K562 (cell line): ENCODE measurements around the gene ZNF441. TPM values are rescaled to one million over a fixed set of nuclear protein-coding genes. Genes with fewer than 3 reads are reported as not detected.
A peak's percentile ranks its signal among the peaks of the same experiment; 100 is the strongest.

Experiments
- CREB3L1 ChIP-seq: fragments of 450-650 bp; IDR thresholded peaks from 2 replicates; pipeline ENCODE4 v1.6.1; 2014; ENCODE audit warnings: low read depth, mild to moderate bottlenecking, moderate library complexity, borderline replicate concordance
- DEAF1 ChIP-seq: fragments of 450-650 bp; formaldehyde crosslinking; IDR thresholded peaks from 2 replicates; pipeline ENCODE4 v1.4.0; 2020; ENCODE audit warnings: mild to moderate bottlenecking, moderate library complexity
- FOSL1 ChIP-seq: fragments of 200-800 bp; sonication (Bioruptor generic); conservative IDR thresholded peaks from 2 replicates; pipeline ENCODE4 v1.6.1; 2016; ENCODE audit warnings: missing genetic modification characterization, missing compliant biosample characterization
- KAT7 ChIP-seq: sonication (generic); formaldehyde crosslinking; IDR thresholded peaks from 2 replicates; pipeline ENCODE4 v1.8.0; 2022; ENCODE audit warnings: missing genetic modification reagents, mild to moderate bottlenecking, borderline replicate concordance
- KLF6 ChIP-seq: fragments of 250-450 bp; sonication (Bioruptor Pico); IDR thresholded peaks from 2 replicates; pipeline ENCODE4 v1.4.0; 2020; ENCODE audit warnings: mild to moderate bottlenecking, moderate library complexity, borderline replicate concordance
- MXI1 ChIP-seq: IDR thresholded peaks from 2 replicates; pipeline ENCODE4 v1.6.1; 2011; ENCODE audit warnings: low read depth, mild to moderate bottlenecking, improper control_type of control experiment, low read length
- PKNOX1 ChIP-seq: fragments of 450-650 bp; IDR thresholded peaks from 2 replicates; pipeline ENCODE4 v1.6.1; 2016
- SNAPC5 ChIP-seq: fragments of 250-450 bp; sonication (Bioruptor Pico); IDR thresholded peaks from 2 replicates; pipeline ENCODE4 v1.8.0; 2021; ENCODE audit warnings: moderate library complexity, mild to moderate bottlenecking, inconsistent platforms
- SRSF3 ChIP-seq: fragments of 200-400 bp; formaldehyde crosslinking; IDR thresholded peaks from 2 replicates; pipeline ENCODE4 v1.6.1; 2016; ENCODE audit warnings: mild to moderate bottlenecking, low read length, moderate library complexity; ENCODE audit not compliant: insufficient read depth
- TAF9B ChIP-seq: fragments of 450-650 bp; IDR thresholded peaks from 2 replicates; pipeline ENCODE4 v1.6.1; 2018; ENCODE audit warnings: mild to moderate bottlenecking; ENCODE audit not compliant: partially characterized antibody
- UBTF ChIP-seq, 2 experiments: IDR thresholded peaks; 2 replicates each; pipeline ENCODE4 v1.6.1; 2012; ENCODE audit warnings: improper control_type of control experiment in 2 of 2, low read depth in 2 of 2, low read length in 2 of 2, borderline replicate concordance in 1 of 2
- ZFPM2 ChIP-seq: fragments of 250-450 bp; sonication (Bioruptor Pico); IDR thresholded peaks from 2 replicates; pipeline ENCODE4 v1.5.1; 2022; ENCODE audit warnings: mild to moderate bottlenecking
- ZHX1 ChIP-seq: fragments of 150-350 bp; conservative IDR thresholded peaks from 2 replicates; pipeline ENCODE4 v1.6.1; 2014; ENCODE audit warnings: low read length
- ZNF146 ChIP-seq: IDR thresholded peaks from one replicate; pipeline ENCODE4 v1.6.1; 2018; ENCODE audit warnings: missing compliant biosample characterization; ENCODE audit not compliant: unreplicated experiment
- ZNF253 ChIP-seq: fragments of 250-450 bp; sonication (Bioruptor Pico); conservative IDR thresholded peaks from 2 replicates; pipeline ENCODE4 v1.6.1; 2021; ENCODE audit warnings: mild to moderate bottlenecking
- ZNF277 ChIP-seq: fragments of 250-450 bp; sonication (Bioruptor Pico); IDR thresholded peaks from 2 replicates; pipeline ENCODE4 v1.8.0; 2022; ENCODE audit warnings: inconsistent platforms, mild to moderate bottlenecking, moderate library complexity, borderline replicate concordance
- ZNF436 ChIP-seq: fragments of 250-450, 450-650 bp; sonication (Bioruptor Pico); formaldehyde crosslinking; IDR thresholded peaks from 2 replicates; pipeline ENCODE4 v1.7.0; 2020; ENCODE audit warnings: mild to moderate bottlenecking
- polyA plus RNA-seq, 8 experiments: library from polyadenylated mRNA; depleted of rRNA in 4 of 8; stranded (reverse) in 5 of 8; unstranded in 3 of 8; fragments of >200 nt; fragmentation: Nextera tagmentation in 2 of 8; fragmentation: Illumina TruSeq in 1 of 8; extraction: Ambion mirVana in 2 of 8; extraction: Trizol in 1 of 8; gene quantifications; 2 replicates each; pipeline versions ENCODE4 v1.2.1 to v1.2.3, GENCODE V29; 2011 to 2014; ENCODE audit warnings: inconsistent platforms in 1 of 8, missing spikeins in 1 of 8
- total RNA-seq, 7 experiments: library from RNA; depleted of rRNA in 6 of 7; stranded (reverse); fragments of >200 nt in 6 of 7; fragmentation: Illumina TruSeq in 2 of 7; extraction: Trizol in 2 of 7; gene quantifications; 2 replicates each; pipeline versions ENCODE4 v1.2.1 to v1.2.3, GENCODE V29; 2011 to 2021; ENCODE audit warnings: low replicate concordance in 1 of 7

ZNF441 gene
- total and polyA plus RNA-seq, 9 of the 15 experiments (the other 6 are each of a cell fraction or from before 2014, with no cell fraction given): 1.9 to 14.0 (median 7.8) TPM

- TF ChIP-seq ZHX1 (no peak), ZNF277 (no peak), PKNOX1 (peak; percentile 64), UBTF (IDR thresholded peaks at IDR 0.05; ENCODE audit: borderline replicate concordance in 1 of 2, low read depth in 2 of 2, low read length in 2 of 2) (no peak), FOSL1 (tag) (peak; percentile 72), KLF6 (CRISPR knock-in tag) (no peak), DEAF1 (CRISPR knock-in tag) (no peak), TAF9B (peak; percentile 56), ZNF146 (CRISPR knock-in tag) (no peak), SRSF3 (no peak), ZNF436 (CRISPR knock-in tag) (no peak), SNAPC5 (CRISPR knock-in tag) (no peak), ZFPM2 (no peak), MXI1 (no peak), CREB3L1 (no peak), KAT7 (CRISPR knock-in tag) (no peak), ZNF253 (CRISPR knock-in tag) (no peak)
These were observed 30.1 kb upstream of the ZNF441 start (continued) for GRCh38 chr19:11736696-11737095.
